H9 (cell line): ENCODE measurements around the gene AMER2. TPM values are rescaled to one million over a fixed set of nuclear protein-coding genes. Genes with fewer than 3 reads are reported as not detected.

Experiments used
- DNase-seq: peaks from one replicate; pipeline ENCODE4 v3.0.0-alpha.2; 2017
- H2AFZ ChIP-seq: one replicate; pipeline ENCODE4 v1.6.1; 2013; ENCODE audit warnings: mild to moderate bottlenecking, low read length, control low read depth, moderate library complexity
- H2AK5ac ChIP-seq: 2 replicates; pipeline ENCODE4 v1.6.1; 2013; ENCODE audit warnings: low read length, control low read depth, mixed read lengths; ENCODE audit not compliant: insufficient read length
- H2BK120ac ChIP-seq: one replicate; pipeline ENCODE4 v1.6.1; 2013; ENCODE audit warnings: low read depth, mild to moderate bottlenecking, low read length, control low read depth, inconsistent platforms; ENCODE audit not compliant: poor library complexity, severe bottlenecking
- H2BK12ac ChIP-seq: 2 replicates; pipeline ENCODE4 v1.6.1; 2013; ENCODE audit warnings: low read length, control low read depth, mixed read lengths, low read depth; ENCODE audit not compliant: insufficient read length
- H2BK15ac ChIP-seq: 2 replicates; pipeline ENCODE4 v1.6.1; 2013; ENCODE audit warnings: low read depth, low read length, control low read depth
- H2BK20ac ChIP-seq: one replicate; pipeline ENCODE4 v1.6.1; 2013; ENCODE audit warnings: low read depth, mild to moderate bottlenecking, low read length, control low read depth, inconsistent platforms; ENCODE audit not compliant: poor library complexity, severe bottlenecking
- H2BK5ac ChIP-seq: 2 replicates; pipeline ENCODE4 v1.6.1; 2013; ENCODE audit warnings: low read length, control low read depth, mixed read lengths; ENCODE audit not compliant: insufficient read length
- H3K14ac ChIP-seq: 2 replicates; pipeline ENCODE4 v1.6.1; 2013; ENCODE audit warnings: low read length, control low read depth; ENCODE audit not compliant: insufficient read depth
- H3K18ac ChIP-seq: 2 replicates; pipeline ENCODE4 v1.6.1; 2013; ENCODE audit warnings: low read depth, mild to moderate bottlenecking, mixed read lengths, low read length, control low read depth; ENCODE audit not compliant: insufficient read length
- H3K23ac ChIP-seq: 2 replicates; pipeline ENCODE4 v1.6.1; 2013; ENCODE audit warnings: low read length, control low read depth, mixed read lengths, low read depth; ENCODE audit not compliant: insufficient read length
- H3K23me2 ChIP-seq: 2 replicates; pipeline ENCODE4 v1.6.1; 2013; ENCODE audit warnings: low read depth, mild to moderate bottlenecking, mixed read lengths, low read length, control low read depth; ENCODE audit not compliant: insufficient read length, poor library complexity, severe bottlenecking
- H3K27ac ChIP-seq: 2 replicates; pipeline ENCODE4 v1.5.1; 2013; ENCODE audit warnings: low read length, control low read depth, mixed read lengths, low read depth; ENCODE audit not compliant: insufficient read length
- H3K27me3 ChIP-seq: 2 replicates; pipeline ENCODE4 v1.6.1; 2013; ENCODE audit warnings: low read length, control low read depth, inconsistent platforms; ENCODE audit not compliant: insufficient read depth
- H3K4ac ChIP-seq: 2 replicates; pipeline ENCODE4 v1.6.1; 2013; ENCODE audit warnings: low read depth, mild to moderate bottlenecking, control low read depth, inconsistent platforms, low read length, moderate library complexity
- H3K4me1 ChIP-seq: 2 replicates; pipeline ENCODE4 v1.6.1; 2013; ENCODE audit warnings: low read length, control low read depth, inconsistent platforms; ENCODE audit not compliant: insufficient read depth
- H3K4me2 ChIP-seq: 2 replicates; pipeline ENCODE4 v1.6.1; 2013; ENCODE audit warnings: low read length, control low read depth, mixed read lengths; ENCODE audit not compliant: insufficient read length, insufficient read depth
- H3K56ac ChIP-seq: 2 replicates; pipeline ENCODE4 v1.6.1; 2013; ENCODE audit warnings: low read depth, mild to moderate bottlenecking, mixed read lengths, low read length, control low read depth; ENCODE audit not compliant: insufficient read length
- H3K79me1 ChIP-seq: 2 replicates; pipeline ENCODE4 v1.6.1; 2013; ENCODE audit warnings: low read depth, mild to moderate bottlenecking, moderate library complexity, low read length, control low read depth, inconsistent platforms; ENCODE audit not compliant: insufficient read depth, poor library complexity, severe bottlenecking
- H3K79me2 ChIP-seq: 2 replicates; pipeline ENCODE4 v1.6.1; 2013; ENCODE audit warnings: low read length, control low read depth, inconsistent platforms; ENCODE audit not compliant: insufficient read depth
- H3K9ac ChIP-seq: 2 replicates; pipeline ENCODE4 v1.6.1; 2013; ENCODE audit warnings: low read length, control low read depth, mixed read lengths; ENCODE audit not compliant: insufficient read length; ENCODE audit errors: extremely low read depth
- H3K9me3 ChIP-seq: one replicate; pipeline ENCODE4 v1.6.1; 2013; ENCODE audit warnings: low read depth, low read length, inconsistent platforms; ENCODE audit not compliant: control insufficient read depth
- H3T11ph ChIP-seq: one replicate; pipeline ENCODE4 v1.6.1; 2013; ENCODE audit warnings: mild to moderate bottlenecking, low read length, control low read depth, inconsistent platforms
- H4K20me1 ChIP-seq: one replicate; pipeline ENCODE4 v1.6.1; 2013; ENCODE audit not compliant: control insufficient read depth, insufficient read length, insufficient read depth
- H4K5ac ChIP-seq: 2 replicates; pipeline ENCODE4 v1.6.1; 2013; ENCODE audit warnings: low read depth, mild to moderate bottlenecking, mixed read lengths, low read length, control low read depth; ENCODE audit not compliant: insufficient read length
- H4K8ac ChIP-seq: replicated peaks from 2 replicates; pipeline ENCODE4 v1.6.1; 2013; ENCODE audit warnings: low read length, control low read depth, mixed read lengths, low read depth; ENCODE audit not compliant: insufficient read length
- H4K91ac ChIP-seq: 2 replicates; pipeline ENCODE4 v1.6.1; 2013; ENCODE audit warnings: low read depth, mild to moderate bottlenecking, moderate library complexity, mixed read lengths, low read length, control low read depth; ENCODE audit not compliant: insufficient read length
- H3K27ac Mint-ChIP-seq, 3 experiments: 2 replicates in 2 of 3; 3 replicates in 1 of 3; pipeline ENCODE4 v1.8.0; 2020 to 2021; ENCODE audit warnings: mixed read lengths in 3 of 3, mild to moderate bottlenecking in 1 of 3, moderate library complexity in 1 of 3
- H3K27me3 Mint-ChIP-seq: 2 replicates; pipeline ENCODE4 v1.8.0; 2021; ENCODE audit warnings: low read depth, mild to moderate bottlenecking, moderate library complexity, mixed read lengths
- H3K36me3 Mint-ChIP-seq, 3 experiments: 2 replicates in 2 of 3; 3 replicates in 1 of 3; pipeline ENCODE4 v1.8.0; 2020 to 2021; ENCODE audit warnings: low read depth in 3 of 3, mixed read lengths in 3 of 3; ENCODE audit not compliant: insufficient read depth in 1 of 3
- H3K4me1 Mint-ChIP-seq, 2 experiments: 2 replicates each; pipeline ENCODE4 v1.8.0; 2020; ENCODE audit warnings: mixed read lengths in 2 of 2
- H3K4me3 Mint-ChIP-seq, 2 experiments: 2 replicates in 1 of 2; 3 replicates in 1 of 2; pipeline ENCODE4 v1.8.0; 2020 to 2021; ENCODE audit warnings: mild to moderate bottlenecking in 2 of 2, mixed read lengths in 2 of 2, moderate library complexity in 1 of 2
- H3K9me3 Mint-ChIP-seq, 2 experiments: 2 replicates in 1 of 2; 3 replicates in 1 of 2; pipeline ENCODE4 v1.8.0; 2020; ENCODE audit warnings: mild to moderate bottlenecking in 2 of 2, mixed read lengths in 2 of 2, moderate library complexity in 1 of 2
- CTCF ChIP-seq: fragments of 200-600 bp; sonication (generic); conservative IDR thresholded peaks from 3 replicates; pipeline ENCODE4 v1.8.0; 2021; ENCODE audit warnings: antibody characterized with exemption, mild to moderate bottlenecking
- WGBS: extraction: QIAGEN DNeasy Blood & Tissue Kit; methylation state at CpG from one replicate; pipeline ENCODE4 v1.1.7; 2013; ENCODE audit warnings: missing lambda C conversion rate, low lambda C conversion rate, mixed read lengths; ENCODE audit not compliant: insufficient read length; ENCODE audit errors: extremely low coverage; 5-methylcytosine and 5-hydroxymethylcytosine counted together
- total RNA-seq: library from RNA; stranded (reverse); gene quantifications from 2 replicates; pipeline ENCODE4 v1.2.1, GENCODE V29; 2021

Gene AMER2
- total RNA-seq, 1 experiment from 2014 or later: 0.02 TPM

GRCh38 chr13:25141042-25141441 lies 31.0 kb downstream of the AMER2 start:
- Histone ChIP-seq H3K27ac (no peak overlapping the region), H2BK20ac (no peak overlapping the region), H3K4me1 (peaks cover 10% of the 10 kb centered on the region), H4K20me1 (no peaks in the 10 kb centered on the region), H2BK12ac (no peak overlapping the region), H2AFZ (no peak overlapping the region), H3K4ac (no peak overlapping the region), H3K56ac (no peak overlapping the region), H3K9me3 (no peaks in the 10 kb centered on the region), H3K9ac (no peak overlapping the region), H2BK120ac (no peak overlapping the region), H4K91ac (no peak overlapping the region), H3K23me2 (no peaks in the 10 kb centered on the region), H3K79me1 (no peaks in the 10 kb centered on the region), H3K4me2 (no peak overlapping the region), H3K18ac (no peak overlapping the region), H3K27me3 (no peaks in the 10 kb centered on the region), H3K23ac (no peak overlapping the region), H2AK5ac (no peak overlapping the region), H2BK5ac (no peak overlapping the region), H4K8ac (no peak overlapping the region), H3K79me2 (no peaks in the 10 kb centered on the region), H3K14ac (no peak overlapping the region), H4K5ac (no peak overlapping the region), H2BK15ac (no peak overlapping the region), H3T11ph (no peak overlapping the region)
- no CpG with 5 or more reads among the region's 5 CpGs for WGBS
- Mint-ChIP-seq H3K9me3 (peaks cover 0 to 5% of the 10 kb centered on the region in 2 experiments; a peak in 4 of 5 replicates), H3K36me3 (peaks cover 0 to 6% (median 0%) of the 10 kb centered on the region in 3 experiments; a peak in 1 of 7 replicates), H3K4me3 (no peak overlapping the region), H3K27ac (no peak overlapping the region), H3K4me1 (peaks cover 25 to 34% of the 10 kb centered on the region in 2 experiments), H3K27me3 (peaks cover 5% of the 10 kb centered on the region)
- DNase-seq: no peak
- TF ChIP-seq CTCF: no peak
